Testis (tissue), 2 donors: Measurements from ENCODE around the gene FUT8.

ENCODE experiments used
- POLR2A ChIP-seq: fragments of 450-650 bp; IDR thresholded peaks from one replicate; pipeline ENCODE4 v1.6.1; 2017; ENCODE audit warnings: antibody characterized with exemption, mild to moderate bottlenecking, moderate library complexity
- TF ChIP-seq, protein P1 (sequence below), 3 experiments: fragments of 450-650 bp in 2 of 3; fragments of 200-600 bp in 1 of 3; sonication (generic) in 1 of 3; IDR thresholded peaks; one replicate each; pipeline ENCODE4 v1.5.1; 2016 to 2019; ENCODE audit warnings: antibody characterized with exemption in 3 of 3, mild to moderate bottlenecking in 2 of 3, moderate library complexity in 1 of 3

- TF ChIP-seq, protein P1, sequence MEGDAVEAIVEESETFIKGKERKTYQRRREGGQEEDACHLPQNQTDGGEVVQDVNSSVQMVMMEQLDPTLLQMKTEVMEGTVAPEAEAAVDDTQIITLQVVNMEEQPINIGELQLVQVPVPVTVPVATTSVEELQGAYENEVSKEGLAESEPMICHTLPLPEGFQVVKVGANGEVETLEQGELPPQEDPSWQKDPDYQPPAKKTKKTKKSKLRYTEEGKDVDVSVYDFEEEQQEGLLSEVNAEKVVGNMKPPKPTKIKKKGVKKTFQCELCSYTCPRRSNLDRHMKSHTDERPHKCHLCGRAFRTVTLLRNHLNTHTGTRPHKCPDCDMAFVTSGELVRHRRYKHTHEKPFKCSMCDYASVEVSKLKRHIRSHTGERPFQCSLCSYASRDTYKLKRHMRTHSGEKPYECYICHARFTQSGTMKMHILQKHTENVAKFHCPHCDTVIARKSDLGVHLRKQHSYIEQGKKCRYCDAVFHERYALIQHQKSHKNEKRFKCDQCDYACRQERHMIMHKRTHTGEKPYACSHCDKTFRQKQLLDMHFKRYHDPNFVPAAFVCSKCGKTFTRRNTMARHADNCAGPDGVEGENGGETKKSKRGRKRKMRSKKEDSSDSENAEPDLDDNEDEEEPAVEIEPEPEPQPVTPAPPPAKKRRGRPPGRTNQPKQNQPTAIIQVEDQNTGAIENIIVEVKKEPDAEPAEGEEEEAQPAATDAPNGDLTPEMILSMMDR (IDR thresholded peaks at IDR 0.05): no peak
- TF ChIP-seq POLR2A: no peak
These were observed 308.2 kb downstream of the FUT8 start for GRCh38 chr14:65720743-65721142.
